Epithelial cell of prostate (primary cell): ENCODE results near the gene FASLG.
A peak's percentile ranks its signal among the peaks of the same experiment; 100 is the strongest.
"Not testable (repeated sequence)": the region's sequence is repeated elsewhere in the genome, so short reads cannot be mapped to it uniquely, and the experiment has no call there.

Experiments
- DNase-seq: peaks from one replicate; pipeline ENCODE4 v3.0.0-alpha.2; 2011; ENCODE audit warnings: low read depth, low spot score
- H3K27ac ChIP-seq: fragments of 450-650 bp; 2 replicates; pipeline ENCODE4 v1.5.1; 2017; ENCODE audit warnings: mild to moderate bottlenecking

The FASLG gene

GRCh38 chr1:172658871-172659453 is at the start of gene FASLG:
Gene FASLG (plus strand): TSS chr1:172659103. CDS start chr1:172659202, 99 bp downstream.
- no peak within 1 kb of the TSS for H3K27ac ChIP-seq

GRCh38 chr1:172609528-172609927 is 49.4 kb upstream of the FASLG start:
- no peak for DNase-seq
- no peak overlapping the region for H3K27ac ChIP-seq

More at GRCh38 chr1:172658871-172659453, at the start of gene FASLG:
- DNase-seq: no peak

DNA sequence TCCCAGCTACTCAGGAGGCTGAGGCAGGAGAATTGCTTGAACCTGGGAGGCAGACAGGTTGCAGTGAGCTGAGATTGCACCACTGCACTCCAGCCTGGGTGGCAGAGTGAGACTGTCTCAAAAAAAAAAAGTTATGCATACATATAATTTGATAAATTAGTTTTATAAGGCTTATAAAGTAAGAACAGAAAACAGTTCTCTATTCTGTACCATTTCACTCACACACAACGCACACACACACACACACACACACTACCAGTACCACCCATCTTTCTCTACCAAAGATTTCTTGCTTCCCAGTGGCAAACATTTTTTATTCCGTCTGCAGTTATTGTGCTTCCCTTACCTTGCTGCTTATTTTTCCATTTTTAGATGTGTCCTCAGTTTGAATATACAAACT is 46.4 kb upstream of the FASLG start:
- no peak for DNase-seq

GRCh38 chr1:172613294-172613693 is 45.6 kb upstream of the FASLG start:
- DNase-seq: no peak
- H3K27ac ChIP-seq: no peak overlapping the region

More for the DNA sequence above, 46.4 kb upstream of the FASLG start:
- H3K27ac ChIP-seq: no peak overlapping the region

DNA sequence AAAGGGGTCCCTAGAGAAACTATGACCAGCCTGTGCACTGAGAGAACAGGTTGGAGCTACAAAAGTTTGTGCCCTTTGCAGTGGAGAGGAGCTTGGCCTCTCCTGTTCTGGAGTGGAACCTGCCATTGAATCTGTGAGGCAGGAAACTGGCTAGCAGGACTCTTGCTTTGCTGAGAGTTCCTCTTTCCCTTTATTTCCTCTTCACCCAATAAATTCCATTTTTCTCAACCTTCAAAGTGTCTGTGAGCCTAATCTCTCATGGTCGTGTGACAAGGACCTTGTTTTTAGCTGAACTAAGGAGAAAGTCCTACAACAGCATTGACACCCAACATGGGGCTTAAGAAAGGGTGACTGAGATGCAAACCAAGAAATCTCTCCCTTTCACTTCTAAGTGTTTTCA is 42.7 kb upstream of the FASLG start:
- no peak overlapping the region for H3K27ac ChIP-seq
- DNase-seq: no peak

- H3K27ac ChIP-seq: no peak overlapping the region
These were observed 42.3 kb upstream of the FASLG start for GRCh38 chr1:172616636-172617035.

DNA sequence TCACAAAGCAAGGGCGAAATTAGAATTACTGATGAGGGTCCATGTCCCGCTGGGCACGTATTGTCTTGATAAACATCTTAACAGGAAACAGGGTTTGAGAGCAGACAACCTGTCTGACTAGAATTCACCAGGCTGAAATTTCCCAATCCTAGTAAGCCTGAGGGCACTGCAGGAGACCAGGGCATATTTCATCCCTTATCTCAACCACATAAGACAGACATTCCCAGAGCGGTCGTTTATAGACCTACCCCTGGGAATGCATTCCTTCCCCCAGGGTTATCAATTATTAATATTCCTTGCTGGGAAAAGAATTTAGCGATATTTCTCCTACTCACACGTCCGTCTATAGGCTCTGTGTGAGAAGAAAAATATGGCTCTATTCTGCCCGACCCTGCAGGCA is 38.3 kb upstream of the FASLG start:
- not testable (repeated sequence) for DNase-seq, H3K27ac ChIP-seq

More at GRCh38 chr1:172616636-172617035, 42.3 kb upstream of the FASLG start:
- DNase-seq: no peak

GRCh38 chr1:172622541-172622940 is 36.4 kb upstream of the FASLG start:
- H3K27ac ChIP-seq: no peak overlapping the region
- no peak for DNase-seq

GRCh38 chr1:172623748-172624147 is 35.2 kb upstream of the FASLG start:
- H3K27ac ChIP-seq: no peak overlapping the region
- no peak for DNase-seq

DNA sequence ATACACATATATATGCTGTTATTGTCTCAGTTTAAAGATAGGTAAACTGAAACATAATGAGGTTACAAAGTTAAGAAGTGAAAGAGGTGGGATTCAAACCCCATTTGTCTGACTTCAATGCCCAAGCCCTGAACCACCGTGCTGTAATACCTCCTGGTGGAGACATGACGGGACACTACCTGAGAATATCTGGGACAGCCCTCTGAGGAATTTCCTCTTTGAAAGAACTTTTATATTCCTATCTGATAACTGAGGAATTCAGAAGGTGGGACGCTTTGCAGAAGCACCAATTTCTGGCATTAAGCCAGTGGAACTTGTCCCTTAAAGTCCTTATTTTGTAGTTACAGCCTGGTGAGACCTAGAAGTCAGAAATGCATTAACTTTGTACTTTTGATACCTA is 32.1 kb upstream of the FASLG start:
- no peak overlapping the region for H3K27ac ChIP-seq
- no peak for DNase-seq

GRCh38 chr1:172627702-172628101 is 31.2 kb upstream of the FASLG start:
- no peak overlapping the region for H3K27ac ChIP-seq
- no peak for DNase-seq

GRCh38 chr1:172628401-172628800 is 30.5 kb upstream of the FASLG start:
- H3K27ac ChIP-seq: no peak overlapping the region
- no peak for DNase-seq

GRCh38 chr1:172629170-172629569 is 29.7 kb upstream of the FASLG start:
- H3K27ac ChIP-seq: no peak overlapping the region
- no peak for DNase-seq

GRCh38 chr1:172629638-172630037 is 29.3 kb upstream of the FASLG start:
- no peak for DNase-seq
- H3K27ac ChIP-seq: peak overlapping the region; percentile 17

DNA sequence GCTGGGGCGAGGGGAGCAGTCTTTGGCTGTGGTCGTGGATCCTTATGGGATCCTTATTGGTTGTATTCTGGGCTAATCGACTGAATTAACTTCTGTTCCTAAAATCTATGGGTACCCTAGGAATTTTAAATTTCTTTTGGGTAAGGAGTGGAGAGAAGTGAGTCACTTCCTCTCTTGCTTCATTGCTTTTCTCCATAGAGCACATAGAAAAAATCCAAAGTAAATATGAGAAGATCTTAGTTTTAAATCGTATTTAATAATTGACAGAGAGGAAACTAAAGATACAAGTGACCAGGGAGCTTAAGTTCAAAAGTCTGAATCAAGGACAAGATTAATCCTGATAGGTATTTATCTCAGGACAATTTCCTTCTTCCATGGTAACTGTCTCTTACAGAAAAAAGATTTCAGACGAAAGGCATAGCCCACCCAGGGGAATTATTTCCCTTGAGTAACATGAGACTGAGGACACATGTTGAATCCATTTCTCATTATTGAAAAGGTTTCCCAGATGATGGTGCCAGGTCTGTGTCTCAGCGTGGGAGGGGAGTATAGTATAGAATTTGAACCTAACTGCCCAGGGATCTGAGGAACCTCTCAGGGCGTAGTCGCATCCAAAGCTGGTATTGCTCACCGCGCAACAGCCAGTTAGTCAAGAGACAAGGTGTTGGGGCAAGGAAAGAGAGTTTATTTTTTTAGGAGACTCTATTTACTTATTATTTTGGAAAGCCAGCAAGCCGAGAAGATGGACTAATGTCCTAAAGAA is 28.7 kb upstream of the FASLG start:
- no peak for DNase-seq
- peak overlapping the region; percentile 17 for H3K27ac ChIP-seq

DNA sequence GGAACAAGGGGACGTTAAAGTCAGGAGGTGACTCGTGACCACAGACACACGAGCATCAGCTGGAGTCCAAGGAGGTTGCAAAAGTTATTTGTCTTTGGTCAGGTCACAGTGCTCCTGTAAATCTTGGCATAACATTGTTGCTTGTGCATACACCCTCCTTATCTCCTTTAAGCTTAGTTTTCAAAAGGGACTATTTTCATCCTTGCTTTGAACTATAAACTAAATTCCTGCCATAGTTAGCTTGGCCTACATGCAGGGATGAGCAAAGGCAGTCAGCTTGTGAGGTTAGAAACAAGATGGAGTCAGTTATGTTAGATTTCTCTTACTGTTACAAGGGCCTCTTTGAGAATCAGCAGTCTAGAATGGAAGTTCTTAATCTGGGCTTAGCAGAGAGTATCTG is 28.0 kb upstream of the FASLG start:
- DNase-seq: no peak
- no peak overlapping the region for H3K27ac ChIP-seq

GRCh38 chr1:172637522-172637921 is 21.4 kb upstream of the FASLG start:
- peak overlapping the region; percentile 95 for H3K27ac ChIP-seq
- peak; percentile 18 for DNase-seq

DNA sequence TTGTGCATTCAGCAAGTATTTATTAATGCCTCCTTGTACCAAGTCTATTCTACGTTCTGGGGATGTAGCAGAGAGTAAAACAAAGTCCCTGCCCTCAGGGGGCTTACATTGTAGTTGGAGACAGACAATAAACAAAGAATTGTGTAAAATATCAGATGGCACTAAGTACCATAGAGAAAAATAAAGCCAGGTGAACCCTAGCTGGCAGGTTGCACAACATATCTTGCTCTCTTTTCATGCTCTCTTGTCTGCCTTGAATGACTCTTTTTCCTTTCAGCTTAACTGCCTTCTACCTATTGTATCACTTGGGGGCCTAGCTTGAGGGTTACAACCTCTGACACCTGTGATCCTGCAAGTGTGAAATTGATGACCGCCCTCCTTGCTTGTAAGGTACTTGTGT is 20.7 kb upstream of the FASLG start:
- peak overlapping the region; percentile 95 for H3K27ac ChIP-seq
- DNase-seq: no peak

GRCh38 chr1:172638885-172639831 is 19.7 kb upstream of the FASLG start:
- H3K27ac ChIP-seq: peak overlapping the region; percentile 95
- peak; percentile 93 for DNase-seq

DNA sequence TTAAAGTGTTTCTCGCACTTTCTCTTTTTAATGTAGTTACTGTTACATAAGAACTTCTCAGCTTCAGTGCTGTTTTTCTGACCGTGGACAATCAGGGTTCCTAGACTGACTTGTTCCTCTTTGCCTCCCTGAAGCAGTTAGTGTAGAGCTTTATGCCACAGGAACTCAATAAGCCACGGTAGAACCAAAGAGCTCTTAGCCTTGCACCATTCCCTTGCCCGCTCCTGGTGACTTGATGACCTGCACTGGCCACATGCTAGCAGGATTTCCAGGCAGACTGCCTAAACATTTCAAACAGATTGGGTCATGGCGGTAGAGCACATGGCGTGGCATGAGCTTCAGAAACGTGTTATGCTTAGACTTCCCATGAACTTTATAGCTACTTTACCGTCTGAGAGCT is 18.8 kb upstream of the FASLG start:
- H3K27ac ChIP-seq: peak overlapping the region; percentile 95
- no peak for DNase-seq

GRCh38 chr1:172641492-172641891 is 17.4 kb upstream of the FASLG start:
- H3K27ac ChIP-seq: no peak overlapping the region
- no peak for DNase-seq
